HFFc6 (cell line): ENCODE data around the gene STXBP2. TPM values are rescaled to one million over a fixed set of nuclear protein-coding genes. Genes with fewer than 3 reads are reported as not detected.

Source experiments
- DNase-seq: peaks from one replicate; pipeline ENCODE4 v3.0.0-alpha.2; 2018
- H3K27ac Mint-ChIP-seq: 2 replicates; pipeline ENCODE4 v1.8.0; 2020; ENCODE audit warnings: mild to moderate bottlenecking, mixed read lengths
- H3K27me3 Mint-ChIP-seq: 2 replicates; pipeline ENCODE4 v1.8.0; 2021; ENCODE audit warnings: mild to moderate bottlenecking, moderate library complexity, mixed read lengths; ENCODE audit not compliant: insufficient read depth
- H3K36me3 Mint-ChIP-seq: 2 replicates; pipeline ENCODE4 v1.8.0; 2021; ENCODE audit warnings: low read depth, mixed read lengths
- H3K4me1 Mint-ChIP-seq: 2 replicates; pipeline ENCODE4 v1.8.0; 2020; ENCODE audit warnings: low read depth, mixed read lengths
- H3K4me3 Mint-ChIP-seq: 2 replicates; pipeline ENCODE4 v1.8.0; 2020; ENCODE audit warnings: mild to moderate bottlenecking, moderate library complexity, mixed read lengths
- H3K9me3 Mint-ChIP-seq: 2 replicates; pipeline ENCODE4 v1.8.0; 2020; ENCODE audit warnings: mild to moderate bottlenecking, mixed read lengths
- total RNA-seq, 6 experiments: library from RNA; stranded (reverse); fragmentation: NEBNext Ultra II Directional; extraction: Animal tissue kit (Norgen Biotek cat#: 25700); gene quantifications; 2 replicates in 1 of 6; 3 replicates in 5 of 6; pipeline ENCODE4 v1.2.3, GENCODE V29; 2021
- TF ChIP-seq, protein P1 (sequence below): fragments of 200-600 bp; sonication (generic); IDR thresholded peaks from 2 replicates; pipeline ENCODE4 v1.5.0; 2021; ENCODE audit warnings: antibody characterized with exemption, mild to moderate bottlenecking

STXBP2 gene
- total RNA-seq, 6 experiments from 2014 or later = 1.8 to 6.7 (median 4.4) TPM

DNA sequence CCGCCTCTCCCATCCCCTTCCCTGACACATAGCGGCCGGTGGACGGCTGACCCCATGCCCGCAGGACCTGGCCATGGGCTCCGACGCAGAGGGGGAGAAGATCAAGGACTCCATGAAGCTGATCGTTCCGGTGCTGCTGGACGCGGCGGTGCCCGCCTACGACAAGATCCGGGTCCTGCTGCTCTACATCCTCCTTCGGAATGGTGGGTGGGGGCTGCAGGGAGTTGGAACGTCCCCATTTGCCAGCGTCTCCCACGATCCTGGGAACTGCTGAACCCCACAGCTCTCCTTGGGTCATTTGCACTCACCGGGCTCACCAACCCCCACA lies 7.6 kb downstream of the STXBP2 start:
- Mint-ChIP-seq H3K4me1 (no peaks in the 10 kb centered on the region), H3K27ac (no peak overlapping the region), H3K27me3 (peaks cover 10% of the 10 kb centered on the region), H3K4me3 (no peak overlapping the region), H3K9me3 (peaks cover 4% of the 10 kb centered on the region; the same call in 1 of the 2 replicates), H3K36me3 (no peaks in the 10 kb centered on the region)
- no peak for DNase-seq
- TF ChIP-seq, protein P1, sequence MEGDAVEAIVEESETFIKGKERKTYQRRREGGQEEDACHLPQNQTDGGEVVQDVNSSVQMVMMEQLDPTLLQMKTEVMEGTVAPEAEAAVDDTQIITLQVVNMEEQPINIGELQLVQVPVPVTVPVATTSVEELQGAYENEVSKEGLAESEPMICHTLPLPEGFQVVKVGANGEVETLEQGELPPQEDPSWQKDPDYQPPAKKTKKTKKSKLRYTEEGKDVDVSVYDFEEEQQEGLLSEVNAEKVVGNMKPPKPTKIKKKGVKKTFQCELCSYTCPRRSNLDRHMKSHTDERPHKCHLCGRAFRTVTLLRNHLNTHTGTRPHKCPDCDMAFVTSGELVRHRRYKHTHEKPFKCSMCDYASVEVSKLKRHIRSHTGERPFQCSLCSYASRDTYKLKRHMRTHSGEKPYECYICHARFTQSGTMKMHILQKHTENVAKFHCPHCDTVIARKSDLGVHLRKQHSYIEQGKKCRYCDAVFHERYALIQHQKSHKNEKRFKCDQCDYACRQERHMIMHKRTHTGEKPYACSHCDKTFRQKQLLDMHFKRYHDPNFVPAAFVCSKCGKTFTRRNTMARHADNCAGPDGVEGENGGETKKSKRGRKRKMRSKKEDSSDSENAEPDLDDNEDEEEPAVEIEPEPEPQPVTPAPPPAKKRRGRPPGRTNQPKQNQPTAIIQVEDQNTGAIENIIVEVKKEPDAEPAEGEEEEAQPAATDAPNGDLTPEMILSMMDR = no peak

DNA sequence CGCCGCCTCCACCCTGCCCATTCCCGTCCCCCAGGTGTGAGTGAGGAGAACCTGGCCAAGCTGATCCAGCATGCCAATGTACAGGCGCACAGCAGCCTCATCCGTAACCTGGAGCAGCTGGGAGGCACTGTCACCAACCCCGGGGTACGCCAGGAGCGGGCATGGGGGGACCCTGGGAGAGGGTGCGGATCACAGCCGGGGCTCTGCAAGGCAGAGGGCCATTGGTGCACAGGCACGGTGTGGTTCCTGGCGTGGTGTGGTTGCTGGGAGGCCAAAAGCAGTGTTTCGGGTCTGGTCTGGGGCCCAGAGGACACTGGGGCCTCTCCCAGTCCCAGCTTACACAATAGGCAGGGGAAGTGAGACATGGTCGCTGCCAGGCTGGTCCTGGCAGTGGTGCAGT lies 8.3 kb downstream of the STXBP2 start:
- Mint-ChIP-seq H3K27ac (no peak overlapping the region), H3K36me3 (no peaks in the 10 kb centered on the region), H3K9me3 (no peaks in the 10 kb centered on the region), H3K27me3 (peaks cover 10% of the 10 kb centered on the region; the same call in 1 of the 2 replicates), H3K4me1 (no peaks in the 10 kb centered on the region), H3K4me3 (no peak overlapping the region)
- TF ChIP-seq, protein P1 = no peak
- DNase-seq = no peak

DNA sequence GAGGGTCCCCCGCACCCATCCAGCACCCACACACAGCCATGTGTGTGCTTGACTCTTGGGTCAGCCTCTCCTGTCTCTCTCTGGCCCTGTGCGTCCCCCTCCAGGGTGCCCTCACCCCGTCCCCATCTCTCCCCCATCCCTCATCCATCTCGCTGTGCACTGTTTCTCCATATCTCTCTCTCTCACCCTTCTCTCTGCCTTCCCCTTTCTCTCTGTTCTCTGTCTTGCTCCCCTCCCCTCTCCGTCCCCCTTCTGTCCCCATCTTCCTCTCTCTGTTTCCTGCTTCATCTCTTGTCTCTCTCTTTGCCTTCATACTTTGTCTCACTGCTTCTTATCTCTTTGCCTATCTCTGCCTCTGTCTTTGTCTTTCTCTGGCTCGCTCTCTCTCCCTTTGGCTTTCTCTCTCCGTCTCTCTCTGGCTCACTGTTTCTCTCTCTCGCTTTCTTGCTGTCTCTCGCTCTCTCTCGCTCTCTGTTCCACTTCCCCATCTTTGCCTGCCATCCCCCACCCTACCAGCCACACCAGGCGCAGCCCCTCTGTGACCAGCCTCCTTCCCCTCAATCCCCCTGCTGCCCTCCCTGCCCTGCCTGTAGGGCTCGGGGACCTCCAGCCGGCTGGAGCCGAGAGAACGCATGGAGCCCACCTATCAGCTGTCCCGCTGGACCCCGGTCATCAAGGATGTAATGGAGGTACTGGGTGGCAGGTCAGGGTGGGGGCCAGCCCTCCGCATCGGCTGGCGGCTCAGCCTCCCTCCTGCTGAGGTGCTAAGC lies 8.9 kb downstream of the STXBP2 start:
- Mint-ChIP-seq H3K27ac (no peak overlapping the region), H3K4me1 (no peaks in the 10 kb centered on the region), H3K4me3 (no peak overlapping the region), H3K9me3 (no peaks in the 10 kb centered on the region), H3K36me3 (no peaks in the 10 kb centered on the region), H3K27me3 (peaks cover 10% of the 10 kb centered on the region)
- DNase-seq = no peak
- TF ChIP-seq, protein P1 = no peak

DNA sequence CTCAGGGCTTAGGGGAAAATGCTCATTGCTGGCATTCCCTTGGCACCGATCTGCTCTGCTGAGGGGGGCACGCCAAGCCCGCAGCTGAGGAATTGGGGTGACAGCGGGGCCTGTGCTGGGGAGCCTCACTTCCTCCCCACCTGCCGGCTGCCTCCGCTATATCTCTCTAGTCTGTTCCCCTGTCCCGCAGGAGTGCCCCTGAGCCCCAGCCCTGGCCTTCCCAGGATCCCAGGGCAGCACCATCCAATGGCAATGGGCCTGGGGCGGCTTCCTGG lies 9.5 kb downstream of the STXBP2 start:
- H3K27me3 Mint-ChIP-seq = peaks cover 10% of the 10 kb centered on the region
- H3K4me3 Mint-ChIP-seq = no peak overlapping the region
- DNase-seq = no peak
- H3K36me3 Mint-ChIP-seq = no peaks in the 10 kb centered on the region
- TF ChIP-seq, protein P1 = no peak
- H3K9me3 Mint-ChIP-seq = no peaks in the 10 kb centered on the region
- no peak overlapping the region for H3K27ac Mint-ChIP-seq
- no peaks in the 10 kb centered on the region for H3K4me1 Mint-ChIP-seq

DNA sequence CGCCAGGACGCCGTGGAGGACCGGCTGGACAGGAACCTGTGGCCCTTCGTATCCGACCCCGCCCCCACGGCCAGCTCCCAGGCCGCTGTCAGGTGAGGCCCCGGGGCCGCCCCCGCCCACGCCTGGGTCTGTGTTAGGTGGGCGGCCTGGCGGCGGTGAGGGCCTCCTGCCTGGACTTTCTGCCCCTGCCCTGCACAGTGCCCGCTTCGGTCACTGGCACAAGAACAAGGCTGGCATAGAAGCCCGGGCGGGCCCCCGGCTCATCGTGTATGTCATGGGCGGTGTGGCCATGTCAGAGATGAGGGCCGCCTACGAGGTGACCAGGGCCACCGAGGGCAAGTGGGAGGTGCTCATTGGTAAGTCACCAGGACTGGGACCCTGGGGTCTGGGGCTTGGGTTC lies 10.2 kb downstream of the STXBP2 start:
- TF ChIP-seq, protein P1 = no peak
- H3K27ac Mint-ChIP-seq = no peak overlapping the region
- no peak overlapping the region for H3K4me3 Mint-ChIP-seq
- peaks cover 3% of the 10 kb centered on the region for H3K4me1 Mint-ChIP-seq
- H3K27me3 Mint-ChIP-seq = peaks cover 10% of the 10 kb centered on the region
- H3K36me3 Mint-ChIP-seq = no peaks in the 10 kb centered on the region
- no peaks in the 10 kb centered on the region for H3K9me3 Mint-ChIP-seq
- DNase-seq = no peak
